Measurements from ENCODE around the gene RAB31.

GRCh38 chr18:9696112-9696511 is 12.0 kb upstream of the RAB31 start:
- TF ChIP-seq CTCF (IDR thresholded peaks at IDR 0.05) (no peak), POLR2A (IDR thresholded peaks at IDR 0.05) (no peak)

Measured in uterus (tissue), 2 donors.